HG03442 (cell line): ENCODE data around the gene GRB2.
"Not testable (repeated sequence)": the region's sequence is repeated elsewhere in the genome, so short reads cannot be mapped to it uniquely, and the experiment has no call there.

ENCODE experiments used
- ATAC-seq: cut with Tn5 transposase; IDR thresholded peaks from one replicate; pipeline ENCODE4 v1.9.1; 2021; ENCODE audit warnings: mild to moderate bottlenecking, moderate library complexity; ENCODE audit not compliant: unreplicated experiment

GRB2 gene

GRCh38 chr17:75321506-75321905, 84.0 kb downstream of the GRB2 start:
- no peak for ATAC-seq

GRCh38 chr17:75319904-75320691, 85.4 kb downstream of the GRB2 start:
- peak; percentile 41 for ATAC-seq

GRCh38 chr17:75318615-75319222, 86.8 kb downstream of the GRB2 start:
- no peak for ATAC-seq

- no peak for ATAC-seq
Observed at GRCh38 chr17:75318211-75318610, 87.3 kb downstream of the GRB2 start.

GRCh38 chr17:75317671-75318070, 87.8 kb downstream of the GRB2 start:
- ATAC-seq: no peak

GRCh38 chr17:75316253-75316652, 89.2 kb downstream of the GRB2 start:
- ATAC-seq: no peak

- ATAC-seq: no peak
Observed at GRCh38 chr17:75315541-75316243, 89.8 kb downstream of the GRB2 start.

- ATAC-seq: peak; percentile 53
Observed at GRCh38 chr17:75313941-75314551, 91.4 kb downstream of the GRB2 start.

GRCh38 chr17:75308732-75309629, 96.5 kb downstream of the GRB2 start:
- ATAC-seq: no peak

- ATAC-seq: no peak
Observed at GRCh38 chr17:75307957-75308731, 97.3 kb downstream of the GRB2 start.

GRCh38 chr17:75301502-75302206, 103.8 kb downstream of the GRB2 start:
- no peak for ATAC-seq

GRCh38 chr17:75301049-75301448, 104.4 kb downstream of the GRB2 start:
- ATAC-seq: no peak

- ATAC-seq: no peak
Observed at GRCh38 chr17:75300280-75300679, 105.2 kb downstream of the GRB2 start.

GRCh38 chr17:75295201-75296158, 110.0 kb downstream of the GRB2 start:
- peak; percentile 55 for ATAC-seq

GRCh38 chr17:75292810-75293448, 112.5 kb downstream of the GRB2 start:
- ATAC-seq: not testable (repeated sequence)

GRCh38 chr17:75289832-75290337, 115.6 kb downstream of the GRB2 start:
- peak; percentile 6 for ATAC-seq

GRCh38 chr17:75289115-75289831, 116.2 kb downstream of the GRB2 start, which contains the start of gene SLC25A19:
TSS of gene SLC25A19 (minus strand) at chr17:75289433. CDS start at chr17:75286764, 2,669 bp downstream.
- peak; percentile 88 for ATAC-seq
